GM21825 (cell line): Measurements from ENCODE around the gene PAK1.

ENCODE experiments used
- ATAC-seq: cut with Tn5 transposase; IDR thresholded peaks from one replicate; pipeline ENCODE4 v1.9.1; 2021; ENCODE audit warnings: mild to moderate bottlenecking, moderate library complexity; ENCODE audit not compliant: unreplicated experiment

Gene PAK1

GRCh38 chr11:77438487-77438886 lies 35.4 kb downstream of the PAK1 start:
- ATAC-seq, result no peak

GRCh38 chr11:77436969-77437368 lies 36.9 kb downstream of the PAK1 start:
- no peak for ATAC-seq

GRCh38 chr11:77436506-77436905 lies 37.4 kb downstream of the PAK1 start:
- ATAC-seq, result no peak

GRCh38 chr11:77435972-77436371 lies 37.9 kb downstream of the PAK1 start:
- no peak for ATAC-seq

GRCh38 chr11:77431813-77432212 lies 42.1 kb downstream of the PAK1 start:
- ATAC-seq, result no peak

- no peak for ATAC-seq
Measured at GRCh38 chr11:77428598-77428997, 45.3 kb downstream of the PAK1 start.

- no peak for ATAC-seq
Measured at GRCh38 chr11:77425346-77425745, 48.5 kb downstream of the PAK1 start.

- ATAC-seq, result no peak
Measured at GRCh38 chr11:77424644-77425043, 49.2 kb downstream of the PAK1 start.

GRCh38 chr11:77423624-77424023 lies 50.3 kb downstream of the PAK1 start:
- no peak for ATAC-seq

- no peak for ATAC-seq
Measured at GRCh38 chr11:77422687-77423086, 51.2 kb downstream of the PAK1 start.

GRCh38 chr11:77421041-77421723 lies 52.7 kb downstream of the PAK1 start:
- ATAC-seq, result no peak

GRCh38 chr11:77418971-77419597 lies 54.8 kb downstream of the PAK1 start:
- ATAC-seq, result no peak

- ATAC-seq, result no peak
Measured at GRCh38 chr11:77418155-77418970, 55.5 kb downstream of the PAK1 start.

GRCh38 chr11:77416357-77416756 lies 57.5 kb downstream of the PAK1 start:
- ATAC-seq, result no peak

GRCh38 chr11:77413850-77414460 lies 59.9 kb downstream of the PAK1 start:
- ATAC-seq, result no peak

GRCh38 chr11:77412814-77413213 lies 61.1 kb downstream of the PAK1 start:
- no peak for ATAC-seq

GRCh38 chr11:77411717-77412441 lies 62.0 kb downstream of the PAK1 start:
- peak; percentile 93 for ATAC-seq

GRCh38 chr11:77411137-77411707 lies 62.7 kb downstream of the PAK1 start:
- peak; percentile 24 for ATAC-seq

- no peak for ATAC-seq
Measured at GRCh38 chr11:77410076-77410827, 63.6 kb downstream of the PAK1 start.

GRCh38 chr11:77409046-77409445 lies 64.8 kb downstream of the PAK1 start:
- ATAC-seq, result no peak
